HCT116 (cell line): ENCODE measurements around the gene TMEM175.

Source experiments
- EZH2 ChIP-seq: fragments of 200-600 bp; sonication (generic); IDR thresholded peaks from 2 replicates; pipeline ENCODE4 v1.6.1; 2017; ENCODE audit warnings: antibody characterized with exemption, mixed run types
- POLR2A ChIP-seq: IDR thresholded peaks from 2 replicates; pipeline ENCODE4 v1.7.0; 2011; ENCODE audit warnings: borderline replicate concordance; ENCODE audit not compliant: insufficient read depth, insufficient read length; ENCODE audit errors: extremely low read depth
- TF ChIP-seq, protein P1 (sequence below), 3 experiments: fragments of 200-600 bp in 1 of 3; sonication (generic) in 1 of 3; IDR thresholded peaks in 2 of 3; conservative IDR thresholded peaks in 1 of 3; 2 replicates each; pipeline ENCODE4 v1.5.1; 2012 to 2017; ENCODE audit warnings: low read depth in 2 of 3, low read length in 2 of 3, antibody characterized with exemption in 1 of 3, borderline replicate concordance in 1 of 3, control low read depth in 1 of 3, mild to moderate bottlenecking in 1 of 3, mixed read lengths in 1 of 3, mixed run types in 1 of 3, moderate library complexity in 1 of 3; ENCODE audit not compliant: insufficient read depth in 1 of 3

DNA sequence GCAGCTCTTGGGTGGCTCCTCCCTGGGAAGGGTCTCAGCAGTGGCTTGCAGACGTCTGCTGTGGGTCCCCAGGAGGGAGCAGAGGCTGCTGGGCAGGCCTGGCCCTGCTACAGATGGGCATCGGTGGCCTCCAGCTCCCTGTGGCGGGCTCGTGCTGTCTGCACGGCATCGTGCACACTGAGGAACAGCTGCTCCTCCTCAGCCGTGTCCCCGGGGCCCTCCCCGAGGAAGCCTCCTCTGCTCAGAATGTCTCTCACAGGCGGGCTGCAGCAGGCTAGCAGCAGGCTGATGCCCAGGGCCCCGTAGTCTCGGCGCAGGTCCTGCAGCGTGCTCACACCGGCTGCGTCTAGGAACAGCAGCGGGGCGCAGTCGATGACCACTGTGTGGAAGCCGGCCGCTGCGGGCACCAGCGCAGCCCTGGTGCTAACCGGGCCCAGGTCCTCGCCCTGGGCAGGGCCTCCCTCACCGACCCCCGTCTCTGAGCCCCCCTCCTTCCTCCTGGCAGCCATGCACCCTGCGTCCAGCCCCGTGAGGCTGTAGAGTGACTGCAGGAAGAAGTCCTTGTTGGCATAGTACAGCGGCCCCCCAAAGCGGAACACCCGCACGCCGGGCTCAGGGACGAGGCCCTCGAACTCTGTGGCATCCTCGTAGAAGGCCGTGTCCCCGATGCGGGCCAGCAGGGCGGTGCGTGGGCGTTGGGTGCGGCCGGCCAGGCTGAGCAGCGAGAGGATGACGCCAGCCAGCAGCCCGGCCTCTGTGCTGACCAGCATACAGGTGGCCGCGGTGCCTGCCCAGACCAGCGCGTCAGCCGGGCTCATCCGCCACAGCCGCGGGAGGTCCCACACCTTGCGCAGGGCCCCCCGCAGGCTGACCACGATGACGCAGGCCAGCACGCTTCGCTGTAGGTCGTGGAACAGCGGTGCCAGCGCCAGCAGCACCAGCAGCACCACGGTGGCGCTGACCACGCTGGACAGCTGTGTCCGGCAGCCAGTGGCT lies 56.8 kb downstream of the TMEM175 start:
- TF ChIP-seq, protein P1, sequence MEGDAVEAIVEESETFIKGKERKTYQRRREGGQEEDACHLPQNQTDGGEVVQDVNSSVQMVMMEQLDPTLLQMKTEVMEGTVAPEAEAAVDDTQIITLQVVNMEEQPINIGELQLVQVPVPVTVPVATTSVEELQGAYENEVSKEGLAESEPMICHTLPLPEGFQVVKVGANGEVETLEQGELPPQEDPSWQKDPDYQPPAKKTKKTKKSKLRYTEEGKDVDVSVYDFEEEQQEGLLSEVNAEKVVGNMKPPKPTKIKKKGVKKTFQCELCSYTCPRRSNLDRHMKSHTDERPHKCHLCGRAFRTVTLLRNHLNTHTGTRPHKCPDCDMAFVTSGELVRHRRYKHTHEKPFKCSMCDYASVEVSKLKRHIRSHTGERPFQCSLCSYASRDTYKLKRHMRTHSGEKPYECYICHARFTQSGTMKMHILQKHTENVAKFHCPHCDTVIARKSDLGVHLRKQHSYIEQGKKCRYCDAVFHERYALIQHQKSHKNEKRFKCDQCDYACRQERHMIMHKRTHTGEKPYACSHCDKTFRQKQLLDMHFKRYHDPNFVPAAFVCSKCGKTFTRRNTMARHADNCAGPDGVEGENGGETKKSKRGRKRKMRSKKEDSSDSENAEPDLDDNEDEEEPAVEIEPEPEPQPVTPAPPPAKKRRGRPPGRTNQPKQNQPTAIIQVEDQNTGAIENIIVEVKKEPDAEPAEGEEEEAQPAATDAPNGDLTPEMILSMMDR (IDR thresholded peaks at IDR 0.05 in 2 of 3, conservative IDR thresholded peaks at IDR 0.05 in 1 of 3; ENCODE audit: borderline replicate concordance in 1 of 3, insufficient read depth in 1 of 3, low read depth in 2 of 3, low read length in 2 of 3) = no peak
- TF ChIP-seq POLR2A (no peak), EZH2 (no peak)
